ENCODE data around the gene KRTAP6-1.

KRTAP6-1 gene

DNA sequence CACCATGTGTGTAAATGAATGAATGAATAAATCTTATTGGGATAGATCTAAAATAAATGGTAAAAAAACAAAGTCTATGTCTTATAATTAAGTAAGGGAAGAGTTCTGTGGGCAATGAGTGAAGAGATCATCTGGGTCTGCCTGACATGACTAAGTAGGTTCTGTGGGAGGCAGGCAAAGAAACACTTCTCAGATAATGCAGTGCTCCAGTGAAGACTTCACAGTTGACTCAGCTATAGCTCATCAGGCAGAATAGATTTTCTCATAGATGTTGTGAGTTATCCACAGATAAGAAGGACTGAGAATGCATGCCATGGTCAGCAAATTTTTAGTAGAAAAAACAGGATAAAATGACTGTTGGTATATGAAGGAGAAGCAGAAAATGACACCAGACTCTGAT is 36.0 kb downstream of the KRTAP6-1 start:
- no peak for DNase-seq (ENCODE audit: low read depth in 2 of 2)

DNA sequence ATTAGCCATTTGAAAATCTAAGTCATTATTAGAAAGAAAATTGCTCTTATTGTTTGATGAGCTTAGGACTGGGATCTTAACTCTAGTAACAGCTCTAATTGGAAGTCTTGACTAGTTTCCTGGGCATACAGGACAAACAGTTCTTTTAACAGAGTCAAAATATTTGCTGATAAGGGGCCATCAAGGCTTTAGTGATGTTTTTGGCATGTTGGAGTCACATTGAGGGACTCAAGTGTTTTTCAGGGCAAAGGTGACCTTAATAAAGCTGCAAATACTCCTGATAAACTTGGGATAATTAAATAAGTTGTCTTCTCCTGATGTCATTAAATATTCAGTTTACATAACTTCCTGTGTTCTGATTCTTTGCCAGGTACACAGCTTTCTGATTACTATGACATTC is 46.1 kb downstream of the KRTAP6-1 start:
- DNase-seq (ENCODE audit: low read depth in 2 of 2) = no peak

DNA sequence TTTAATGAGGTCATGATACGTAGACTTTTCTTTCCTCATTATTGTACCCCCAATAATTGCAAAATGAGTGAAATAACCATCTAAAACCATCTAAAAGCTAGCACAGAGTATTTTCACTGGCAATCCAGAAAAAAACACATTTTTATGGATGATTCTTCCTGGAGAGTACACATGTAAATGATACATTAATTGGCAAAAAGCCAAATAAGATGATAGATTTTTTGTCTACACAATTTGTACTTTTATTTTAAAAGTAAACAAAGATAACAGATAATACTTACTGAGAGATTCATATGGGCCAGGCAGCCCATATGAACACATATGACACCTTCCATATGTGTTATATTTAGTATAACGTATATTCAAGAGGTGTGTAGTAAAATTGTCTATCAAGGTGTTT is 50.1 kb downstream of the KRTAP6-1 start:
- DNase-seq (ENCODE audit: low read depth in 2 of 2) = no peak
